WTC11 (cell line): ENCODE results near the gene ZGRF1. TPM values are rescaled to one million over a fixed set of nuclear protein-coding genes. Genes with fewer than 3 reads are reported as not detected.

Experiments
- ATAC-seq: fragments of 200-7000 bp; cut with Tn5 transposase; 2 replicates; pipeline ENCODE4 v1.10.0; 2021; ENCODE audit warnings: mild to moderate bottlenecking, moderate library complexity
- CTCF ChIA-PET: fragments of 300-600 bp; sonication (Branson Sonifier 250); formaldehyde crosslinking; loops from one replicate; lab custom pipeline; 2021; ENCODE audit warnings: antibody characterized with exemption; lab: Charles Lee
- POLR2A ChIA-PET: fragments of 350-600 bp; sonication (Branson Sonifier 250); formaldehyde crosslinking; loops from one replicate; lab custom pipeline; 2021; ENCODE audit warnings: antibody characterized with exemption; lab: Charles Lee
- DNase-seq: peaks from one replicate; pipeline ENCODE4 v3.0.0; 2021; ENCODE audit warnings: low spot score
- H3K27ac Mint-ChIP-seq: 2 replicates; pipeline ENCODE4 v1.8.0; 2021; ENCODE audit warnings: mixed read lengths
- H3K27me3 Mint-ChIP-seq: 2 replicates; pipeline ENCODE4 v1.8.0; 2021; ENCODE audit warnings: low read depth, mild to moderate bottlenecking, moderate library complexity, mixed read lengths
- H3K36me3 Mint-ChIP-seq: 2 replicates; pipeline ENCODE4 v1.8.0; 2021; ENCODE audit warnings: mixed read lengths
- H3K4me1 Mint-ChIP-seq: 2 replicates; pipeline ENCODE4 v1.8.0; 2022; ENCODE audit warnings: mixed read lengths
- H3K4me3 Mint-ChIP-seq: 2 replicates; pipeline ENCODE4 v1.8.0; 2021; ENCODE audit warnings: mild to moderate bottlenecking, moderate library complexity, mixed read lengths
- H3K9me3 Mint-ChIP-seq: 2 replicates; pipeline ENCODE4 v1.8.0; 2021; ENCODE audit warnings: mixed read lengths
- CBFB ChIP-seq: sonication (generic); formaldehyde crosslinking; IDR thresholded peaks from 2 replicates; pipeline ENCODE4 v1.8.1; 2022; ENCODE audit warnings: mild to moderate bottlenecking, low read depth, missing genetic modification reagents
- ESRRA ChIP-seq: sonication (generic); formaldehyde crosslinking; IDR thresholded peaks from 2 replicates; pipeline ENCODE4 v1.8.1; 2022; ENCODE audit warnings: mild to moderate bottlenecking, missing genetic modification reagents, borderline replicate concordance
- ETV6 ChIP-seq: sonication (generic); formaldehyde crosslinking; IDR thresholded peaks from 2 replicates; pipeline ENCODE4 v1.8.1; 2022; ENCODE audit warnings: mild to moderate bottlenecking, missing genetic modification reagents
- FOXJ3 ChIP-seq: sonication (generic); formaldehyde crosslinking; IDR thresholded peaks from 2 replicates; pipeline ENCODE4 v1.9.0; 2021; ENCODE audit warnings: missing genetic modification reagents, mild to moderate bottlenecking, borderline replicate concordance
- FOXK1 ChIP-seq: sonication (generic); formaldehyde crosslinking; IDR thresholded peaks from 2 replicates; pipeline ENCODE4 v1.8.0; 2022; ENCODE audit warnings: mild to moderate bottlenecking, moderate library complexity, missing genetic modification reagents
- HMGXB4 ChIP-seq: sonication (generic); formaldehyde crosslinking; IDR thresholded peaks from 2 replicates; pipeline ENCODE4 v1.8.1; 2023; ENCODE audit warnings: mild to moderate bottlenecking, moderate library complexity, missing genetic modification reagents
- NR1H2 ChIP-seq: sonication (generic); formaldehyde crosslinking; IDR thresholded peaks from 2 replicates; pipeline ENCODE4 v1.9.0; 2021; ENCODE audit warnings: mild to moderate bottlenecking, moderate library complexity, missing genetic modification reagents
- SP1 ChIP-seq: sonication (generic); formaldehyde crosslinking; conservative IDR thresholded peaks from 2 replicates; pipeline ENCODE4 v1.8.1; 2022; ENCODE audit warnings: missing genetic modification reagents
- STAT6 ChIP-seq: sonication (generic); formaldehyde crosslinking; conservative IDR thresholded peaks from 2 replicates; pipeline ENCODE4 v1.8.1; 2023; ENCODE audit warnings: mild to moderate bottlenecking, low read depth, missing genetic modification reagents, moderate library complexity
- USF1 ChIP-seq: sonication (generic); formaldehyde crosslinking; IDR thresholded peaks from 2 replicates; pipeline ENCODE4 v1.8.0; 2022; ENCODE audit warnings: mild to moderate bottlenecking, missing genetic modification reagents
- ZBTB21 ChIP-seq: sonication (generic); formaldehyde crosslinking; IDR thresholded peaks from 2 replicates; pipeline ENCODE4 v1.8.1; 2023; ENCODE audit warnings: mild to moderate bottlenecking, missing genetic modification reagents, borderline replicate concordance
- ZNF263 ChIP-seq: sonication (generic); formaldehyde crosslinking; IDR thresholded peaks from 2 replicates; pipeline ENCODE4 v1.8.1; 2022; ENCODE audit warnings: low read depth, mild to moderate bottlenecking, moderate library complexity, missing genetic modification reagents
- ZNF317 ChIP-seq: sonication (generic); formaldehyde crosslinking; IDR thresholded peaks from 2 replicates; pipeline ENCODE4 v1.8.1; 2023; ENCODE audit warnings: low read depth, mild to moderate bottlenecking, moderate library complexity, missing genetic modification reagents, borderline replicate concordance
- ZNF396 ChIP-seq: fragments of 250-450 bp; sonication (Bioruptor Pico); IDR thresholded peaks from 2 replicates; pipeline ENCODE4 v1.8.0; 2021; ENCODE audit warnings: mild to moderate bottlenecking, moderate library complexity, borderline replicate concordance
- ZNF416 ChIP-seq: fragments of 250-450 bp; sonication (Bioruptor Pico); IDR thresholded peaks from 2 replicates; pipeline ENCODE4 v1.9.0; 2021; ENCODE audit warnings: mild to moderate bottlenecking, inconsistent platforms
- total RNA-seq: library from RNA; stranded (reverse); gene quantifications from 3 replicates; pipeline ENCODE4 v1.2.3, GENCODE V29; 2021
- TF ChIP-seq, protein P1 (sequence below): sonication (generic); formaldehyde crosslinking; IDR thresholded peaks from 2 replicates; pipeline ENCODE4 v1.8.1; 2022; ENCODE audit warnings: low read depth, mild to moderate bottlenecking, moderate library complexity, missing genetic modification reagents, borderline replicate concordance
- TF ChIP-seq, protein P2 (sequence below): sonication (generic); formaldehyde crosslinking; IDR thresholded peaks from 2 replicates; pipeline ENCODE4 v1.8.1; 2022; ENCODE audit warnings: mild to moderate bottlenecking, missing genetic modification reagents, moderate library complexity, borderline replicate concordance
- TF ChIP-seq, protein P3 (sequence below): sonication (generic); formaldehyde crosslinking; IDR thresholded peaks from 2 replicates; pipeline ENCODE4 v1.8.0; 2023; ENCODE audit warnings: mild to moderate bottlenecking, missing genetic modification reagents

Gene ZGRF1
- total RNA-seq, 1 experiment from 2014 or later = 56.2 TPM

GRCh38 chr4:112514647-112515197, 122.0 kb downstream of the ZGRF1 start (continued):
- TF ChIP-seq STAT6 (no peak), ZNF416 (CRISPR knock-in tag) (no peak), CBFB (no peak), ZNF263 (CRISPR knock-in tag) (no peak; the same call in 1 of the 2 replicates)
- TF ChIP-seq, all 79 proteins: peak for 2

GRCh38 chr4:112513971-112514646, 122.6 kb downstream of the ZGRF1 start:
- Mint-ChIP-seq H3K9me3 (no peaks in the 10 kb centered on the region), H3K27me3 (peaks cover 100% of the 10 kb centered on the region), H3K27ac (no peak overlapping the region), H3K4me1 (peaks cover 55% of the 10 kb centered on the region), H3K36me3 (no peaks in the 10 kb centered on the region), H3K4me3 (peak overlapping the region; percentile 88)
- POLR2A ChIA-PET = interaction anchor here (0.6 kb wide), 1 partner anchor 995 kb away, joined by 3 read pairs; no protein-coding TSS in a partner anchor
- DNase-seq (no peak), ATAC-seq (no peak)
- CTCF ChIA-PET = interaction anchor here (1.6 to 2.7 kb wide), 2 partner anchors 9 to 10 kb away, joined by 8 to 11 read pairs; no protein-coding TSS in a partner anchor
- TF ChIP-seq, protein P1, sequence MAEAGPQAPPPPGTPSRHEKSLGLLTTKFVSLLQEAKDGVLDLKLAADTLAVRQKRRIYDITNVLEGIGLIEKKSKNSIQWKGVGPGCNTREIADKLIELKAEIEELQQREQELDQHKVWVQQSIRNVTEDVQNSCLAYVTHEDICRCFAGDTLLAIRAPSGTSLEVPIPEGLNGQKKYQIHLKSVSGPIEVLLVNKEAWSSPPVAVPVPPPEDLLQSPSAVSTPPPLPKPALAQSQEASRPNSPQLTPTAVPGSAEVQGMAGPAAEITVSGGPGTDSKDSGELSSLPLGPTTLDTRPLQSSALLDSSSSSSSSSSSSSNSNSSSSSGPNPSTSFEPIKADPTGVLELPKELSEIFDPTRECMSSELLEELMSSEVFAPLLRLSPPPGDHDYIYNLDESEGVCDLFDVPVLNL (CRISPR knock-in tag) = no peak
- TF ChIP-seq HMGXB4 (CRISPR knock-in tag) (no peak), FOXJ3 (CRISPR knock-in tag) (no peak), ETV6 (CRISPR knock-in tag) (no peak), NR1H2 (CRISPR knock-in tag) (no peak), ESRRA (CRISPR knock-in tag) (no peak), ZBTB21 (CRISPR knock-in tag) (no peak), CBFB (no peak), ZNF317 (CRISPR knock-in tag) (no peak), SP1 (CRISPR knock-in tag) (no peak), FOXK1 (CRISPR knock-in tag) (no peak), USF1 (CRISPR knock-in tag) (no peak), ZNF396 (CRISPR knock-in tag) (no peak)
- TF ChIP-seq, protein P2, sequence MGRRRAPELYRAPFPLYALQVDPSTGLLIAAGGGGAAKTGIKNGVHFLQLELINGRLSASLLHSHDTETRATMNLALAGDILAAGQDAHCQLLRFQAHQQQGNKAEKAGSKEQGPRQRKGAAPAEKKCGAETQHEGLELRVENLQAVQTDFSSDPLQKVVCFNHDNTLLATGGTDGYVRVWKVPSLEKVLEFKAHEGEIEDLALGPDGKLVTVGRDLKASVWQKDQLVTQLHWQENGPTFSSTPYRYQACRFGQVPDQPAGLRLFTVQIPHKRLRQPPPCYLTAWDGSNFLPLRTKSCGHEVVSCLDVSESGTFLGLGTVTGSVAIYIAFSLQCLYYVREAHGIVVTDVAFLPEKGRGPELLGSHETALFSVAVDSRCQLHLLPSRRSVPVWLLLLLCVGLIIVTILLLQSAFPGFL (CRISPR knock-in tag) = no peak
- TF ChIP-seq, protein P3, sequence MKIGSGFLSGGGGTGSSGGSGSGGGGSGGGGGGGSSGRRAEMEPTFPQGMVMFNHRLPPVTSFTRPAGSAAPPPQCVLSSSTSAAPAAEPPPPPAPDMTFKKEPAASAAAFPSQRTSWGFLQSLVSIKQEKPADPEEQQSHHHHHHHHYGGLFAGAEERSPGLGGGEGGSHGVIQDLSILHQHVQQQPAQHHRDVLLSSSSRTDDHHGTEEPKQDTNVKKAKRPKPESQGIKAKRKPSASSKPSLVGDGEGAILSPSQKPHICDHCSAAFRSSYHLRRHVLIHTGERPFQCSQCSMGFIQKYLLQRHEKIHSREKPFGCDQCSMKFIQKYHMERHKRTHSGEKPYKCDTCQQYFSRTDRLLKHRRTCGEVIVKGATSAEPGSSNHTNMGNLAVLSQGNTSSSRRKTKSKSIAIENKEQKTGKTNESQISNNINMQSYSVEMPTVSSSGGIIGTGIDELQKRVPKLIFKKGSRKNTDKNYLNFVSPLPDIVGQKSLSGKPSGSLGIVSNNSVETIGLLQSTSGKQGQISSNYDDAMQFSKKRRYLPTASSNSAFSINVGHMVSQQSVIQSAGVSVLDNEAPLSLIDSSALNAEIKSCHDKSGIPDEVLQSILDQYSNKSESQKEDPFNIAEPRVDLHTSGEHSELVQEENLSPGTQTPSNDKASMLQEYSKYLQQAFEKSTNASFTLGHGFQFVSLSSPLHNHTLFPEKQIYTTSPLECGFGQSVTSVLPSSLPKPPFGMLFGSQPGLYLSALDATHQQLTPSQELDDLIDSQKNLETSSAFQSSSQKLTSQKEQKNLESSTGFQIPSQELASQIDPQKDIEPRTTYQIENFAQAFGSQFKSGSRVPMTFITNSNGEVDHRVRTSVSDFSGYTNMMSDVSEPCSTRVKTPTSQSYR = no peak
